OCI-LY3 (cell line): Measurements from ENCODE around the gene TRIM60.
"Not testable (repeated sequence)": the region's sequence is repeated elsewhere in the genome, so short reads cannot be mapped to it uniquely, and the experiment has no call there.

Source experiments
- CTCF ChIP-seq: fragments of 200-600, 300-600 bp; sonication (generic); IDR thresholded peaks from 2 replicates; pipeline ENCODE4 v1.5.1; 2014; ENCODE audit warnings: antibody characterized with exemption, low read length, low read depth
- EZH2phosphoT487 ChIP-seq: fragments of 200-600 bp; shearing (Covaris generic); IDR thresholded peaks from 2 replicates; pipeline ENCODE4 v1.6.1; 2018; ENCODE audit warnings: antibody characterized with exemption, mixed run types, low read depth

- TF ChIP-seq CTCF, EZH2phosphoT487: not testable (repeated sequence)
Measured at GRCh38 chr4:165025782-165026181, 6.0 kb upstream of the TRIM60 start.
